ENCODE measurements around the gene ANXA3. TPM values are rescaled to one million over a fixed set of nuclear protein-coding genes. Genes with fewer than 3 reads are reported as not detected.

Gene ANXA3
- total RNA-seq, 4 donors from 2014 or later: 29.7 to 170 (median 95.7) TPM

- TF ChIP-seq POLR2A (IDR thresholded peaks at IDR 0.05): no peak
- no peak for TF ChIP-seq EP300 (IDR thresholded peaks at IDR 0.05)
- H3K4me3 ChIP-seq: no peak overlapping the region
- H3K27me3 ChIP-seq: no peaks in the 10 kb centered on the region
- 85 to 89% methylated on average over 3 of the region's 3 CpGs for WGBS, 2 donors
- no peak for DNase-seq (ENCODE audit: low spot score in 2 of 2)
- H3K4me1 ChIP-seq: peaks cover 0 to 16% (median 8%) of the 10 kb centered on the region in 4 donors
- H3K36me3 ChIP-seq: peaks cover 0 to 8% (median 0%) of the 10 kb centered on the region in 3 donors
- no peaks in the 10 kb centered on the region for H3K9me3 ChIP-seq
- no peak overlapping the region for H3K27ac ChIP-seq
Measured at GRCh38 chr4:78610546-78611214, 59.1 kb downstream of the ANXA3 start.

- DNase-seq (ENCODE audit: low spot score in 2 of 2): no peak
- H3K4me3 ChIP-seq: no peak overlapping the region
- 85 to 88% methylated on average over 2 of the region's 2 CpGs for WGBS, 2 donors
- H3K36me3 ChIP-seq: peaks cover 0 to 3% (median 0%) of the 10 kb centered on the region in 3 donors
- H3K27me3 ChIP-seq: no peaks in the 10 kb centered on the region
- peak overlapping the region in 1 of 4 donors; percentile 0 for H3K27ac ChIP-seq
- TF ChIP-seq CTCF (IDR thresholded peaks at IDR 0.05): no peak
- TF ChIP-seq EP300 (IDR thresholded peaks at IDR 0.05): no peak
- TF ChIP-seq POLR2A (IDR thresholded peaks at IDR 0.05): no peak
- H3K9me3 ChIP-seq: no peaks in the 10 kb centered on the region
- H3K4me1 ChIP-seq: peaks cover 0 to 16% (median 8%) of the 10 kb centered on the region in 4 donors
Measured at GRCh38 chr4:78611215-78611558, 59.6 kb downstream of the ANXA3 start.

- no peaks in the 10 kb centered on the region for H3K9me3 ChIP-seq
Measured at GRCh38 chr4:78612398-78613178, 61.0 kb downstream of the ANXA3 start.

GRCh38 chr4:78613522-78614321, 62.2 kb downstream of the ANXA3 start:
- Histone ChIP-seq H3K27me3 (no peaks in the 10 kb centered on the region), H3K4me1 (peaks cover 0 to 16% (median 8%) of the 10 kb centered on the region in 4 donors), H3K27ac (peak overlapping the region in 1 of 4 donors; percentile 33), H3K9me3 (no peaks in the 10 kb centered on the region), H3K36me3 (no peaks in the 10 kb centered on the region), H3K4me3 (no peak overlapping the region)
- no peak for DNase-seq (ENCODE audit: low spot score in 2 of 2)
- TF ChIP-seq POLR2A (IDR thresholded peaks at IDR 0.05): no peak
- no peak for TF ChIP-seq CTCF (IDR thresholded peaks at IDR 0.05)
- no peak for TF ChIP-seq EP300 (IDR thresholded peaks at IDR 0.05)
- WGBS, 2 donors: 64 to 66% methylated on average over 7 of the region's 7 CpGs

More at GRCh38 chr4:78612398-78613178, 61.0 kb downstream of the ANXA3 start:
- H3K27me3 ChIP-seq: no peaks in the 10 kb centered on the region
- H3K27ac ChIP-seq: no peak overlapping the region
- peaks cover 0 to 16% (median 8%) of the 10 kb centered on the region in 4 donors for H3K4me1 ChIP-seq
- H3K36me3 ChIP-seq: no peaks in the 10 kb centered on the region
- no peak overlapping the region for H3K4me3 ChIP-seq
- DNase-seq (ENCODE audit: low spot score in 2 of 2): peak in 1 of 2 donors; percentile 46
- 53 to 57% methylated on average over 3 of the region's 3 CpGs for WGBS, 2 donors
- TF ChIP-seq CTCF (IDR thresholded peaks at IDR 0.05) (peak; percentile 50 to 80 (median 65)), POLR2A (IDR thresholded peaks at IDR 0.05) (no peak), EP300 (IDR thresholded peaks at IDR 0.05) (no peak)

GRCh38 chr4:78616046-78616498, 64.5 kb downstream of the ANXA3 start:
- TF ChIP-seq POLR2A (IDR thresholded peaks at IDR 0.05): no peak
- TF ChIP-seq EP300 (IDR thresholded peaks at IDR 0.05): no peak
- TF ChIP-seq CTCF (IDR thresholded peaks at IDR 0.05): no peak
- H3K27me3 ChIP-seq: no peaks in the 10 kb centered on the region
- no peak for DNase-seq (ENCODE audit: low spot score in 2 of 2)
- peaks cover 0 to 16% (median 4%) of the 10 kb centered on the region in 4 donors for H3K4me1 ChIP-seq
- no peak overlapping the region for H3K27ac ChIP-seq
- no peak overlapping the region for H3K4me3 ChIP-seq
- WGBS, 2 donors: 74 to 81% methylated on average over 7 of the region's 7 CpGs
- H3K36me3 ChIP-seq: no peaks in the 10 kb centered on the region
- no peaks in the 10 kb centered on the region for H3K9me3 ChIP-seq

Measured in tibial nerve (tissue), 4 donors.